ENCODE measurements around the gene MND1.

GRCh38 chr4:153401501-153401900, 57.0 kb downstream of the MND1 start:
- TF ChIP-seq, protein P1, sequence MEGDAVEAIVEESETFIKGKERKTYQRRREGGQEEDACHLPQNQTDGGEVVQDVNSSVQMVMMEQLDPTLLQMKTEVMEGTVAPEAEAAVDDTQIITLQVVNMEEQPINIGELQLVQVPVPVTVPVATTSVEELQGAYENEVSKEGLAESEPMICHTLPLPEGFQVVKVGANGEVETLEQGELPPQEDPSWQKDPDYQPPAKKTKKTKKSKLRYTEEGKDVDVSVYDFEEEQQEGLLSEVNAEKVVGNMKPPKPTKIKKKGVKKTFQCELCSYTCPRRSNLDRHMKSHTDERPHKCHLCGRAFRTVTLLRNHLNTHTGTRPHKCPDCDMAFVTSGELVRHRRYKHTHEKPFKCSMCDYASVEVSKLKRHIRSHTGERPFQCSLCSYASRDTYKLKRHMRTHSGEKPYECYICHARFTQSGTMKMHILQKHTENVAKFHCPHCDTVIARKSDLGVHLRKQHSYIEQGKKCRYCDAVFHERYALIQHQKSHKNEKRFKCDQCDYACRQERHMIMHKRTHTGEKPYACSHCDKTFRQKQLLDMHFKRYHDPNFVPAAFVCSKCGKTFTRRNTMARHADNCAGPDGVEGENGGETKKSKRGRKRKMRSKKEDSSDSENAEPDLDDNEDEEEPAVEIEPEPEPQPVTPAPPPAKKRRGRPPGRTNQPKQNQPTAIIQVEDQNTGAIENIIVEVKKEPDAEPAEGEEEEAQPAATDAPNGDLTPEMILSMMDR (conservative IDR thresholded peaks at IDR 0.05) = no peak
- no peak for TF ChIP-seq EZH2 (IDR thresholded peaks at IDR 0.05; ENCODE audit: low read depth)

All from PC-9 (cell line).